Activated T-helper 17 cell treated with anti-CD3 and anti-CD28 coated beads, Interleukin-2, amount 50 U/mL, for 72 hours (primary cell): ENCODE measurements around the gene EGFL7. TPM values are rescaled to one million over a fixed set of nuclear protein-coding genes. Genes with fewer than 3 reads are reported as not detected.
"Not testable (repeated sequence)": the region's sequence is repeated elsewhere in the genome, so short reads cannot be mapped to it uniquely, and the experiment has no call there.

Source experiments
- ATAC-seq: fragments of 150-1000 bp; cut with Tn5 transposase; replicated peaks from 2 replicates; pipeline ENCODE4 v1.10.0; 2021; ENCODE audit warnings: mild to moderate bottlenecking, moderate library complexity
- H3K27ac Mint-ChIP-seq: one replicate; pipeline ENCODE4 v1.8.0; 2022; ENCODE audit warnings: mixed read lengths
- H3K27me3 Mint-ChIP-seq: one replicate; pipeline ENCODE4 v1.8.0; 2022; ENCODE audit warnings: mixed read lengths
- H3K36me3 Mint-ChIP-seq: one replicate; pipeline ENCODE4 v1.8.0; 2022; ENCODE audit warnings: low read depth, mild to moderate bottlenecking, mixed read lengths
- H3K4me1 Mint-ChIP-seq: one replicate; pipeline ENCODE4 v1.8.0; 2022; ENCODE audit warnings: mixed read lengths
- H3K4me3 Mint-ChIP-seq: one replicate; pipeline ENCODE4 v1.8.0; 2022; ENCODE audit warnings: mild to moderate bottlenecking, mixed read lengths
- H3K9me3 Mint-ChIP-seq: one replicate; pipeline ENCODE4 v1.8.0; 2022; ENCODE audit warnings: mixed read lengths
- total RNA-seq, 2 donors: library from RNA; stranded (reverse); gene quantifications; one replicate each; pipeline ENCODE4 v1.2.3, GENCODE V29; 2022

Gene EGFL7
- total RNA-seq, 2 donors from 2014 or later = 0.78 to 1.0 TPM

DNA sequence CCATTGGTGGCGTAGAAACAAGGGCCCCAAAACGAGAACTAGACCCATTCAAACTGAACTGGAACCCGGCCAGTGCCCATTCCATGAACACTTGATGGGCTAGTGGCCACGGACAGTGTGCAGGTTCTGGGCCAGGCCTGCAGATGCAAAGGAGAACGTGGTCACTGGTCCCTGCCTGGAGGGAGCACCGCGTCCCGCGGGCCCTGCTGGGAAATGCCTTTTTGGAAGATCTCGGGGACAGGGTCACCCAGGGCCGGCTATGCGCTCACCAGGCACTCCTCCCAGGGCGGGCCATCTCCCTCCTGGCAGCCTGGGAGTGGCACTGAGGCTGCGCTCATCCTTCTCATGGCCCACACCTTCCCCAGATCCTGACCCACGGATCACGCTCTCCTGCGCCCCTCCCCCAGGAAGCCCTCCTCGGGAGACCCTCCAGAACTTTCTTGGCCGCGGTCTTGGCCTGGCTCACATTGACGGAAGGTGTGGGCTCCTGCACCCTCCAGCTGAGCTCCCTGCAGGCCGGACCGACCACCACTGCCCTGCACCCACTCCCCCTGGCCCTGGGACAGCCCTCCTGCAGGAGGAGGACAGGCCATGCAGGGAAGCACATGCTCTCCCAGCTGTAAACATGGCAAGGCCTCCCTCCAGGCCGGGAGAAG, 46.9 kb downstream of the EGFL7 start:
- H3K36me3 Mint-ChIP-seq = no peaks in the 10 kb centered on the region
- no peak overlapping the region for H3K27ac Mint-ChIP-seq
- H3K27me3 Mint-ChIP-seq = peaks cover 11% of the 10 kb centered on the region
- no peak overlapping the region for H3K4me3 Mint-ChIP-seq
- no peaks in the 10 kb centered on the region for H3K4me1 Mint-ChIP-seq
- no peaks in the 10 kb centered on the region for H3K9me3 Mint-ChIP-seq
- no peak for ATAC-seq

DNA sequence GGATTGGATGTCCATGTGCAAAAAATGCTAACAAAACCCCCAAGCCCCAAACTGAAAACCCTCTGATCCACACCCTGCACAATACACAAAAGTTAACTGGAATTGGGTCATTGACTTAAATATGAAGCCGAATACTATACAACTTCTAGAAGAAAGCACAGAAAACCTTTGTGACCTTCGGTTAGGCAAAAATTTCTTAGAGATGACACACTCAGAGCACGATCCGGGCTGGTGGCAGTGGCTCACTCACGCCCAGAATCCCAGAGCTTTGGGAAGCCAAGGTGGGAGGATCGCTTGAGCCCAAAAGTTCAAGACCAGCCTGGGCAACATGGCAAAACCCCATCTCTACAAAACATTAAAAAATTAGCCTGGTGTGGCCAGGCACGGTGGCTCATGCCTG, 47.8 kb downstream of the EGFL7 start:
- ATAC-seq = no peak
- Mint-ChIP-seq H3K4me1 (no peaks in the 10 kb centered on the region), H3K27me3 (peaks cover 11% of the 10 kb centered on the region), H3K9me3 (no peaks in the 10 kb centered on the region), H3K4me3 (no peak overlapping the region), H3K36me3 (no peaks in the 10 kb centered on the region), H3K27ac (no peak overlapping the region)

DNA sequence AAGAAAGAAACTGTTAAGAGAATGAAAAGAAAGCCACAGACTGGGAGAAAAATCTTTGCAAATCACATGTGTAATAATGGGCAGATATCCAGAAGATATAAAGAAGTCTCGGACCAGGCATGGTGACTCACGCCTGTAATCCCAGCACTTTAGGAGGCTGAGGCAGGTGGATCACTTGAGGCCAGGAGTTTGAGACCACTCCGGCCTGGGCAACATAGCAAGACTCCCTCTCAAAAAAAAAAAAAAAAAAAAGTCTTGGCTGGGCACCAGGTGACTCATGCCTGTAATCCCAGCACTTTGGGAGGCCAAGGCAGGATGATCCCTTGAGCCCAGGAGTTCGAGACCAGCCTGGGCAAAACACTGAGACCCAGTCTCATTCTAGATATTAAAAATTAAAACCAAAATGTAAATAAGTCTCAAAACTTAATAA, 48.5 kb downstream of the EGFL7 start:
- Mint-ChIP-seq H3K27me3 (peaks cover 16% of the 10 kb centered on the region), H3K4me3 (peak overlapping the region; percentile 44)
- H3K27ac Mint-ChIP-seq, ATAC-seq, H3K4me1 Mint-ChIP-seq, H3K9me3 Mint-ChIP-seq, H3K36me3 Mint-ChIP-seq: not testable (repeated sequence)

DNA sequence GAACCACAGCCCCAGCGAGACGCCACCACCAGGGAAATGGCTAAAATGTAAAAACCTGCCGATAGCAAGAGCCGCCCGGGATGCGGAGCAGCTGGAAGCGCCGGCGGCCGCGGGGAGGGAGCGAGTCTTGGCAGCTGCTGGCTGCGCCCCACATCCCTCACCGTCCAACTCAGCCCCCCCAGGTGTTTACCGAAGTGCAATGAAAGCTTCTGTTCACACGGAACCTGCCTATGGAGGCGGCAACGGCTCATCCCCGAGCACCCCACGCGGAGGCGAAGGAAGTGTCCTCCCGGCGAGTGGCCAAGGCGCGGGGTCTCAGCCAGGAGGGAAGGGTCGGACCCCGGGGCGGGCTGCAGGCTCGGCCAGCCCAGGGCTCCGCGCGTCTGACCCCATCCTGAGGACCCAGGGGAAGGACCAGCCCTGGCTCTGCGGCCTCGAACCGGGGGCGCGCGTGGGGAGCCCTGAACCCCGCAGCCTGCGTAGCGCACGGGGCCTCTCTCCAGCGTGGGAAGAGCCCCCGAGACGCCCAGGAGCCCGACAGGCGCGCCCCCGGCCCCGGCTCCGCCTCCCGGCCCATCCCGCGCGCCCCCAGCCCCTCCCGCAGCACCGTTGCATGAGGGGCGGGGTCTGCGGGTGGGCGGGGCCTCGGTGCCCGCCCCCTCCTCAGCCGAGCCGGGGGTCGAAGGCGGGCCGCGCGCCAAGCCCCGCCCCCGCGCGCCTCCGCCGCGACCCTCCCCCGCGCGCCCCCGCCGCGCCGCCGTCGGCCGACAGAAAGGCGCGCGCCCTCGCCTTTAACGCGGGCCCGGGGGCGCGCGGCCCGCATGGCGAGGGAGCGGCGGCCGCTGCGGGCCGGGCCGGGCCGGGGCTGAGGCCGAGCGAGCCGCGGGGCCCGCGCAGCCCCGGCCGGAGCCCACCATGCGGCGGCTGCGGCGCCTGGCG, 49.3 kb downstream of the EGFL7 start, which contains the start of gene DIPK1B:
Gene DIPK1B (plus strand): TSS at position 822 of the 939 bp plus-strand sequence. CDS start 94 bp downstream, at position 916.
- H3K27me3 Mint-ChIP-seq = peaks cover 16% of the 10 kb centered on the region
- H3K9me3 Mint-ChIP-seq = no peaks in the 10 kb centered on the region
- no peak for ATAC-seq
- no peaks in the 10 kb centered on the region for H3K4me1 Mint-ChIP-seq
- H3K27ac Mint-ChIP-seq = no peak within 1 kb of the TSS
- H3K36me3 Mint-ChIP-seq = no peaks in the 10 kb centered on the region
- H3K4me3 Mint-ChIP-seq = peak within 1 kb of the TSS; percentile 44

DNA sequence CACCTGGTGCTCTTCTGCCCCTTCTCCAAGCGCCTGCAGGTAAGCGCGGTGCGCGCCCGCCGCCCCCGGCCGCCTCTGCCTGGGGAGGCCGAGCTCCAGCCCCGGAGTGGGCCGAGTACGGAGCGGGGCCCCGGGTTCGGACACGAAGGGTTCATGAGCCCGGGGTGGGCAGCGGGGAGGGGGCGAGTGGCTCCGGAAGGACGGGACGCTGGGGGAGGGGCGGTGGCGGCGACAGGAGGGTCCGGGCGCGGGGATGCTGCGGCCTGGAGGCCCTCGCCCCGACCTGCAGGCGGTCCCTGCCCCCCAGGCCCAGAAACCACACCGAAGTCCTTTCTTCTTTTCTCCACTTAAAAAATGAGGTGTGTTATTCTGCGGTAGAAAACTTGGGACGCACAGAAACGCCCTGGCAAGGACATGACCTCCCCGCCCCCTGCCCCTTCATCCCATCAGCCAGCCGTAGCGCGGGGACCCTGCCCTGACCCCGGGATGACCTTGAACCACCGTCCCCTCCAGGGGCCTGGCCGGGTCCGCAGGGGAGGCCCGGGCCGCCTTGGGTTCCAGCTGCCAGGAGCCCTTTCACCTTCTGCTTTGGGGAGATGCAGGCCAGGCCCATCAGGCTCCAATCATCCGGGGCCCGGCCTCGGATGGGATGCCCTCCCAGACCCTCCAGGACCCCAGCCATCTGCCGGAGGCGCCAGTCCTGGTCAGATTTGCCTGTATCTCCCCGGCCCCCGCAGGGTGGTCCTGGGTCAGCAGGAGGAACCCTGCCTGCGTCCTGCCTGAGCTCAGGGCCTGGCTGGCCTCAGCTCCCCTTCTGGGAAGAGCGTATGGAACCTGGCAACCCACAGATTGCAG, 50.2 kb downstream of the EGFL7 start:
- no peaks in the 10 kb centered on the region for H3K9me3 Mint-ChIP-seq
- no peaks in the 10 kb centered on the region for H3K36me3 Mint-ChIP-seq
- H3K4me1 Mint-ChIP-seq = no peaks in the 10 kb centered on the region
- ATAC-seq = no peak
- no peak overlapping the region for H3K4me3 Mint-ChIP-seq
- H3K27ac Mint-ChIP-seq = no peak overlapping the region
- peaks cover 16% of the 10 kb centered on the region for H3K27me3 Mint-ChIP-seq

DNA sequence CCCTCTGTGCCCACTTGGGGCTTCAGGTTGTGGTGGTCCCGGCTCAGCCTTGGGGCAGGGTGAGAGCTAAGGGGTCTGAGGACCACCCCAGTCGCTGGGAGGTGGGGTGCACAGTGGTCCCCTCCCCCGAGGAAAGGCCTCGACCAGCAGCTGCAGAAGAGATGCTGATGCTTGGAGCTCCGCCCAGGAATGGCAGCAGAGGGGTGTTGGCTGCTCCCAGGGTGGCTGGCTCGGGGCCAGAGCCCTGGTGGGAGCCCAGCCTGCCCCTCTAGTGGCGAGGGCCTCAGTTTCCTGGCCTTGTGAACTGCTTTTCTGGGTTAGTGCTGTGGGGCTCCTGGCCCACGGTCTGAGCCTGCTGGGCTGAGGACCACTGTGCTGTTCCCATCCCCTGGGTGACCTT, 50.8 kb downstream of the EGFL7 start:
- H3K27me3 Mint-ChIP-seq = peaks cover 12% of the 10 kb centered on the region
- H3K4me3 Mint-ChIP-seq = no peak overlapping the region
- H3K27ac Mint-ChIP-seq = no peak overlapping the region
- no peak for ATAC-seq
- H3K4me1 Mint-ChIP-seq = no peaks in the 10 kb centered on the region
- H3K36me3 Mint-ChIP-seq = no peaks in the 10 kb centered on the region
- H3K9me3 Mint-ChIP-seq = no peaks in the 10 kb centered on the region

DNA sequence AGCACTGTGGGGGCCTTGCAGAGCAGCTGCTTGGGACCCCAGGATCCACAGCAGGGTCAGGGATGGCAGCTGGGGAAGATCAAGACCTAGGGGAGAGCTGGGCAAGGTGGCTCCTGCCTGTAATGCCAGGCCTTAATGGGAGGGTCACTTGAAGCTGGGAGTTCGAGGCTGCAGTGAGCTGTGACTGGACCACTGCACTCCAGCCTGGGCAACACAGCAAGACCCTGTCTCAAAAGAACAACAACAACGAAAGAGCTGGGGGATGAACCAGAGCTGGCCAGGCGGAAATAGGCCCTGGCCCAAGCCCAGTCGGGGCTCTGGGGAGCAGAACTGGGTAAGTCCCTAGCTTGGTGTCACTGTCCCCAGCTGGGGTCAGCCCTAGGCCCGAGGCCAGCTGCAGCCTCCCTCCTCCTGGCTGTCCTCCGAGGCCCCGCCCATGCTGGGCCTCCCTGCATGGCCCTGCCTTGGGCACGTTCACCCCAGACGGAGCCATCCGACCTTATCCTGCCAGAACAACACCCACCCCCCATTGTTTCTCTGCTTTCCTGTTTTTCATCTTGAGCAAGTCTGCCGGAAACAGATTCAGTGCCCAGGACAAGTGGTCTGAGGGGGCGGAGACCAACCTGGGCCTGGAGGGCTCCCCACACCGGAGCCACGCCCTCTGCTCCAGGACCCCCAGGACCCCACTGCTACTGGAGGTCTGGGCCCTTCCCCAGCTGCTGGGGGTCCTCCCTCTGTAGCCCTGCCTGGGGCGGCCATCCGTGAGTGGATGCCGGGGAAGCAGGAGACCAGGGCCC, 51.6 kb downstream of the EGFL7 start:
- ATAC-seq = no peak
- no peak overlapping the region for H3K27ac Mint-ChIP-seq
- H3K4me3 Mint-ChIP-seq = no peak overlapping the region
- H3K9me3 Mint-ChIP-seq = no peaks in the 10 kb centered on the region
- peaks cover 12% of the 10 kb centered on the region for H3K27me3 Mint-ChIP-seq
- H3K36me3 Mint-ChIP-seq = no peaks in the 10 kb centered on the region
- no peaks in the 10 kb centered on the region for H3K4me1 Mint-ChIP-seq

DNA sequence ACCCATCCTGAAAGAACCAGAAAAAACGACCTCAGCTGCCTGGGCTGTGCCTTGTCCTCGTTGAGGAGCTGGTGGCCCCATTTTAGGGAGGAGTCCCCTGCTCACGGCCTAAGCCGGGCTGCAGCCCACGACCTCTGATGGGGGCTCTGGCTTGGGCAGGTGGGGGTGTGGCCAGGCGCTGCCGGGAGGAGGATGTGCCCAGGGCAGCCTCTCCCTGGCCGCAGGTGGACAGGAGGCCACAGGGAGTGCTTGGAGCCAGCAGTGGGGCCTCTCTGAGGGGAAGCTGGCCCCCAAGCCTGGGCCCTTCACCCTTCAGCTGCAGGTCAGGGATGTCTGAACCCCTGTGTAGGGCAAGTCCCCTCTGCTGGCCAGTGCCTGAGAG, 52.2 kb downstream of the EGFL7 start:
- H3K27me3 Mint-ChIP-seq = peaks cover 12% of the 10 kb centered on the region
- no peaks in the 10 kb centered on the region for H3K36me3 Mint-ChIP-seq
- ATAC-seq = no peak
- H3K9me3 Mint-ChIP-seq = no peaks in the 10 kb centered on the region
- H3K4me3 Mint-ChIP-seq = no peak overlapping the region
- H3K27ac Mint-ChIP-seq = no peak overlapping the region
- no peaks in the 10 kb centered on the region for H3K4me1 Mint-ChIP-seq

DNA sequence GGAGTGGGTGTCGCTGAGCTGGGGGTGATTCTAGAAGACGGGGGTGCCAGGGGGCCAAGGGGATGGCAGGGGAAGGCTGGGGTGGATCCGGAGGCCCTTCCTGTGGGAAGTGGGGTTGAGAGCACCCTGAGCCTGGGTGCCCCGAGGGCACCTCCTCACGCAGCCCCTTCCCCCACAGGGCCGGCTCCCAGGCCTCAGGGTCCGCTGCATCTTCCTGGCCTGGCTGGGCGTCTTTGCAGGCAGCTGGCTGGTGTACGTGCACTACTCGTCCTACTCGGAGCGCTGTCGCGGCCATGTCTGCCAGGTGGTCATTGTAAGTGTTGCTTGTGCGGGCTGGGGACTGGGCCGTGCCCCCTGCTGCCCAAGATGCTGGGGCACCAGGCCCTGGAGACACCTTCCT, 54.7 kb downstream of the EGFL7 start:
- Mint-ChIP-seq H3K27ac (no peak overlapping the region), H3K36me3 (peaks cover 6% of the 10 kb centered on the region), H3K4me1 (peaks cover 4% of the 10 kb centered on the region), H3K4me3 (no peak overlapping the region), H3K9me3 (no peaks in the 10 kb centered on the region), H3K27me3 (peaks cover 5% of the 10 kb centered on the region)
- ATAC-seq = no peak

DNA sequence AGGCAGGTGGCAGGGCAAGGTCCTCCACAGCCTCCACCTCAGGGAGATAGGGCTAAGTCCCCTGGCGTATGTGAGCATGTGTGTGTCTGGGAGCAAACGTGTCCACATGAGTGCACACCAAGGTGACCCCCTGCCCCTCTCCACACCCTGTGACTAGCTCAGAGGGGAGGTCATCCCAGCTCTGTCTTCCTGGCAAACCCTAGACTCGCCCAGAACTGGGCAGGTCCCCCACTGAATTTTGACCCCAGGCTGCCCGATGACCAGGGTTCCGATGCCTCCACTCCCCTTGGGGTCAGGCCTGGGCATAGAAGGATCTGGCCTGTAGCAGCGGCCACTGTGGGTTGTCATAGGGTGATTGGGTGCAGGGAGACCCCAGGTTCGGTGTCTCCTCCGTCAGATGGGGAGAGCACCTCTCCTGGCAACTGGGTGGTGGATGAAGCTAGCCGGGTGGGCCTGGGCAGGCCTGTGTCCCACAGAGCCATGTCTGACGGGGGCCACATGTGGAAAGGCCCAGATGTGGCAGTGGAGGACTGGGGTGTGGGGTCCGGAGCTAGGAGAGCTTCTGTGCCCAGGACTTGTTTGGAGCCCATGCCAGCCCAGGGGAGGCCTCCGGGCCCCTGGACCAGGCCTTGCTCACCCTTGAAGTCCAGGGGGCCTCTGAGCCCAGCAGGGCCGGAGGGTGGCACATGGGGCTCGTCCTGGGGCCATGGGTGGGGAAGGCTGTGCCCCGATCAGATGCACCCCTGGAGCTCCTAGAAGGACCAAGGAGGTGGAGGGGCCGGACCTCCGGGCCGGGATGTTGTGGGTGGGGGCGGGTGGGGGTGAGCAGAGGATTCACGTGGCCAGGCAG, 55.9 kb downstream of the EGFL7 start:
- Mint-ChIP-seq H3K27me3 (peaks cover 5% of the 10 kb centered on the region), H3K9me3 (no peaks in the 10 kb centered on the region), H3K4me1 (peaks cover 4% of the 10 kb centered on the region), H3K36me3 (peaks cover 12% of the 10 kb centered on the region), H3K4me3 (no peak overlapping the region), H3K27ac (no peak overlapping the region)
- ATAC-seq = no peak

DNA sequence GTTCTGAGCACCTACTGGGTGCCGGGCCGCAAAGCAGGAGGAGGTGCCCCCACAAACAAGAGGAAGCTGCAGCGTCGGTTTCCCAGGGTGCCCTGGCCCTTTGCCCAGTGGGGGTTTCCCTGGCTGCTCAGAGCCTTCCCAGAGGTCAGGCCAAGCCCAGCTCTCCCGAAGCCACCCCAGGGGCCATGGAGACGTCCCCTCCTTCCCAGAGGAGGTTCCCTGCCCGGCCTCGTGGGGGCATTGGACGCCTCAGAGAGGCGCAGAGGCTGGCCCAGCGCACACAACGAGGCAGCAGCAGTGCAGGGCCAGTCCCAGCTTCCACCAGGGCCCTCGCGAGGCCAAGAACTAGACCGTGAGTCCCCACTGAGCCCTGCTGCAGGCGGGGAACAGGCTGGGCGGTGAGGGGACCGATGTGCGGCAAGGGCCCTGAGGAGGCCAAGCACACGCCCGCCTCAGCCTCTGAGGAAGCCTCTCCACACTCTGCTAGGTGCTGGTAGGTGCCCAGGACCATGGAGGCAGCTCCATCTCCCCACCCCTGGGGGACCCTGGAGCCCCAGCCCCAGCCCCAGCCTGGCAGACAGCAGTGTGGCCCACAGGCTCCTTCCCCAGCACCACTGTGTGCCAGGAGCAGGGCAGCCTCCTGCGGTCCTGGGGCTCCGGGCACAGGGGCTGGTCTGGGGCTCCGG, 56.6 kb downstream of the EGFL7 start:
- no peak overlapping the region for H3K27ac Mint-ChIP-seq
- H3K36me3 Mint-ChIP-seq = peaks cover 20% of the 10 kb centered on the region
- peaks cover 9% of the 10 kb centered on the region for H3K4me1 Mint-ChIP-seq
- H3K4me3 Mint-ChIP-seq = no peak overlapping the region
- H3K27me3 Mint-ChIP-seq = peaks cover 5% of the 10 kb centered on the region
- peak; percentile 25 for ATAC-seq
- H3K9me3 Mint-ChIP-seq = no peaks in the 10 kb centered on the region

DNA sequence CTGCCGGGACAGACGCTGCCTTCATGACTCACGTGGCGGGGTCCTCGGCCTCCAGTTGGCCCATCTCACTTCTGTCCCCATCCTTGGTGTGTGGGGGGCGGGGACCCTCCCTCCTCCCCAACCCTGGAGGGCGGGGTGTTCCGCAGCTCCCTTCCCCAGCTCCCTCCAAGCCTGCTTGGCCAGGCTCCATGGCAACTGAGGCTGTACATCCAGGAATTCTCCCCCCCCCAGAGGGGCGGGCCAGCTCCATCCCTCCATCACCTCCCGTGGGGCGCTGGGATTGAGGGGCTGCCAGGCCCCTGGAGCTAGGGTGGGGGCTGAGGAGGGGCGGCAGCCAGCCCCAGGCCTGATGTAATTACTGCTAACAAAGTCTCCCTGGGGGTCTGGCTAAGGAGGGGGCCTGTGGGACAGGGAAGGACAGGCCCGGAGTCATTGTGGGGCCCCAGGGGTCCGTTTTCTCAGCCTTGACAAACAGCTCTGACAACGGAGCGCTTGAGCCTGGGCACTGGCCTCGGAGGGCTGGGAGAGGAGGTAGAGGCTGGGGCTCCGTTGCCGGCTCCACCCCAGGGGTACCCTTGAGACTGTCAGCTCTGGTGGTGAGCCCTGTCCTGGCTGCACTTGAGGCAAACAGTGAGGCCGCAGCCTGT, 57.7 kb downstream of the EGFL7 start:
- Mint-ChIP-seq H3K36me3 (peaks cover 30% of the 10 kb centered on the region), H3K27me3 (peaks cover 5% of the 10 kb centered on the region), H3K27ac (no peak overlapping the region), H3K9me3 (no peaks in the 10 kb centered on the region), H3K4me1 (peaks cover 11% of the 10 kb centered on the region), H3K4me3 (no peak overlapping the region)
- ATAC-seq = no peak
